ENCODE data around the gene NR1H4.

DNA sequence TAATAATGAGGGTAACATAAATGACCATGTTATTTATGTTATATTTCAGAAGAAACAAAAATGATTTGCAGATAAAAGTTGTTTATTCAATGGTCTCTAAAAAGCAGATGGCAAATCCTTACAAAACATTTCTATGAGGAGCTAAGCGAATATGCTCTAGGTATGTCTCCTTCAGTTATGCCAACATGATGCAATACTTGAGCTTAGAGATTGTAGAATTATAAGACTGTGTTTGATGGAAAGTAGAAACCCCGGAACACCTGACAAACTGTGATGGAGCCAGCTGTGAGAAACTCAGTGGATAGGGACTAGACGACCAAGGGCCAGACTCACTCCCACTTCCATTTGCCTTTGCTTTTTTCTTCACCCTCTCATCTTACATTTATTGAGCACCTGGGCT, 17.8 kb upstream of the NR1H4 start:
- TF ChIP-seq CTCF (conservative IDR thresholded peaks at IDR 0.05; ENCODE audit: low read length) (no peak), EZH2phosphoT487 (IDR thresholded peaks at IDR 0.05; ENCODE audit: borderline replicate concordance) (no peak)

Data from Loucy (cell line).